ENCODE data around the gene ZBTB40.

Gene ZBTB40

DNA sequence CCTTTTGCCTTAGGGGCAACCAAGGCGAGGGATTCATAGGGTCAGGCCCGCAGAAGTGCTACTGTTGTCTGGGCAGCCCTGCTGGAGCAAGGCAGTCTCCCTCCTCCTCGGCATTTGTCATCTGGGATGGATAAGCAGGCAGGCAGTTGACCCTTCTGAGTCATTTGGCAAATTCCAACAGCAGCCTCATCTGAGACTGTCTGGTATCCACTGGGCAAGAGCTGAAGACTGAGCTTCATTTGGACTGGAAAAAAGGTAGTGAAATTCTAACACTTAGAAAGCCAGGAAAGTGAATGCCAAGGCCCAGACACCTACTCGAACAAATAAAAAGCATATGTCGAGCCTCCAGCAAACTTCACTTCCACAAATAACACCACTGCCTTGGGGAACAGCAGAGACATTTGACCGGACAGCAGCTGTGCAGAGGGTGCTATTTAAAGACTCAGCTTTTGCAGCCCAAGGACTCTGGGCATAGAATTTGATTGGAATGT lies 4.0 kb upstream of the ZBTB40 start:
- Histone ChIP-seq H3K4me3 (ENCODE audit: low read length, poor library complexity, severe bottlenecking) (no peak overlapping the region), H4K20me1 (ENCODE audit: insufficient read depth, low read length, poor library complexity, severe bottlenecking) (no peaks in the 10 kb centered on the region), H3K4me2 (ENCODE audit: low read depth, low read length, poor library complexity, severe bottlenecking) (no peak overlapping the region), H3F3A (ENCODE audit: low read depth) (no peaks in the 10 kb centered on the region), H3K4me1 (ENCODE audit: insufficient read depth, low read length, poor library complexity, severe bottlenecking) (peaks cover under 1% of the 10 kb centered on the region), H3K79me2 (ENCODE audit: insufficient read depth, low read length) (peaks cover 6% of the 10 kb centered on the region; the same call in 1 of the 2 replicates), H3K9ac (ENCODE audit: low read depth, low read length, poor library complexity, severe bottlenecking) (no peak overlapping the region), H3K9me3 (ENCODE audit: insufficient read depth, low read depth, low read length) (no peaks in the 10 kb centered on the region), H3K27me3 (ENCODE audit: insufficient read depth, low read length, poor library complexity, severe bottlenecking) (peaks cover 36% of the 10 kb centered on the region), H2AFZ (ENCODE audit: low read length) (no peak overlapping the region), H3K36me3 (ENCODE audit: insufficient read depth, low read length) (no peaks in the 10 kb centered on the region), H3K9me2 (replicated peaks; ENCODE audit: low read depth, low read length) (no peaks in the 10 kb centered on the region)
- TF ChIP-seq CTCF (conservative IDR thresholded peaks at IDR 0.05; ENCODE audit: low read length) (no peak), EZH2phosphoT487 (IDR thresholded peaks at IDR 0.05; ENCODE audit: borderline replicate concordance) (no peak)

DNA sequence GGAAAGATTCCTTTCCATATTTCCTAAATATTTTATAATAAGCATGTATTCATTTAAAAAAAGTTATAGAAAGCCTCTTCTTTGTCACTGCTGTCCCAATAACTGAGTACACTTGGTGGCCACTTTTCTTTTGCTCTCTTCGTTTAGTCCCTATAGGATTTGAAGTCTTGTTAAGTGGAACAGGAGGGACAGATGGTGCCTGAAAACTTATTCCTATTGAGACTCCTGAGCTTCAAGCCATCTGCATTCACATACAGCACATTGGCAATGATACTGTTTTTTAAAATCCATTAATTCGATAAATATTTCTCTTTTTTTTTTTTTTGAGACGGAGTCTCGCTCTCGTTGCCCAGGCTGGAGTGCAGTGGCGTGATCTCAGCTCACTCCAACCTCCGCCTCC lies 2.0 kb upstream of the ZBTB40 start:
- no peaks in the 10 kb centered on the region for H3K9me3 ChIP-seq (ENCODE audit: insufficient read depth, low read depth, low read length)
- no peak overlapping the region for H2AFZ ChIP-seq (ENCODE audit: low read length)
- H3K27me3 ChIP-seq (ENCODE audit: insufficient read depth, low read length, poor library complexity, severe bottlenecking), result peaks cover 36% of the 10 kb centered on the region
- no peak overlapping the region for H3K4me3 ChIP-seq (ENCODE audit: low read length, poor library complexity, severe bottlenecking)
- peaks cover 17% of the 10 kb centered on the region for H3K4me1 ChIP-seq (ENCODE audit: insufficient read depth, low read length, poor library complexity, severe bottlenecking)
- H3K4me2 ChIP-seq (ENCODE audit: low read depth, low read length, poor library complexity, severe bottlenecking), result no peak overlapping the region
- no peaks in the 10 kb centered on the region for H3F3A ChIP-seq (ENCODE audit: low read depth)
- H4K20me1 ChIP-seq (ENCODE audit: insufficient read depth, low read length, poor library complexity, severe bottlenecking), result no peaks in the 10 kb centered on the region
- no peak for TF ChIP-seq EZH2phosphoT487 (IDR thresholded peaks at IDR 0.05; ENCODE audit: borderline replicate concordance)
- no peak for TF ChIP-seq CTCF (conservative IDR thresholded peaks at IDR 0.05; ENCODE audit: low read length)
- H3K36me3 ChIP-seq (ENCODE audit: insufficient read depth, low read length), result no peaks in the 10 kb centered on the region
- H3K9ac ChIP-seq (ENCODE audit: low read depth, low read length, poor library complexity, severe bottlenecking), result no peak overlapping the region
- no peaks in the 10 kb centered on the region for H3K9me2 ChIP-seq (replicated peaks; ENCODE audit: low read depth, low read length)
- peaks cover 19% of the 10 kb centered on the region for H3K79me2 ChIP-seq (ENCODE audit: insufficient read depth, low read length)

DNA sequence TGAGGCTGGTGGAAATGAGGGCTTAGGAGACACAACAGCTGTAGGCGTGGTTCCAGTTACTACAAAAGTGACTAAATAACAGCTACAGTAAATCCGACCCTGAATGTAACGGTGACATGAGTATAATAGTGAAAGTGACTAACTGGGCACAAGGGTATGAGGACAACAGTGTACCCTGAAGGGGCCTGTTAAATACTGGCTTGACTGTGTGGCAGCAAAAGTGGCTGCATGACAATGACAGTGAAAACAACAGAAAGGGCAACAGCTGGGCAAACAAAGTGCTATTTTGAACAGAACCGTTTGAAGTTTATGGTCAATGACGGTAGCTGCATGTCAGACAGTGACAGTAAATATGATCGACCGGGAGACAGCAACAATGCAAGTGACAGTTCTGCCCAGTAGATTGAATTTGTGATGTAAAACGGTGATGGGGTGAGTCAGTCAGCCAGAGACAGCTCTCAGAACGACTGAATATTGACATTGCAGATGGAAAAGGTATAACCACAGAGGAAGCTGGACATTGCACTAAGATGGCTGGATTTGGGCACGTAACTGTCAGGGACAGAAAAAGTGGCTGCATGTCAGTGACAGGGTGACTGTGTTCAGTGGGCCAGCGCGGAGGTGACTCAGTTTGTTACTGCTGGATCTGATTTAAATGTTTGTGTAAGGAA lies 1.2 kb upstream of the ZBTB40 start:
- Histone ChIP-seq H3F3A (ENCODE audit: low read depth) (no peaks in the 10 kb centered on the region), H3K4me3 (ENCODE audit: low read length, poor library complexity, severe bottlenecking) (no peak overlapping the region), H3K36me3 (ENCODE audit: insufficient read depth, low read length) (no peaks in the 10 kb centered on the region), H3K4me2 (ENCODE audit: low read depth, low read length, poor library complexity, severe bottlenecking) (no peak overlapping the region), H3K79me2 (ENCODE audit: insufficient read depth, low read length) (peaks cover 21% of the 10 kb centered on the region), H3K9me3 (ENCODE audit: insufficient read depth, low read depth, low read length) (no peaks in the 10 kb centered on the region), H2AFZ (ENCODE audit: low read length) (no peak overlapping the region; the same call in 1 of the 2 replicates), H3K4me1 (ENCODE audit: insufficient read depth, low read length, poor library complexity, severe bottlenecking) (peaks cover 25% of the 10 kb centered on the region), H3K27me3 (ENCODE audit: insufficient read depth, low read length, poor library complexity, severe bottlenecking) (peaks cover 36% of the 10 kb centered on the region), H3K9me2 (replicated peaks; ENCODE audit: low read depth, low read length) (no peaks in the 10 kb centered on the region), H4K20me1 (ENCODE audit: insufficient read depth, low read length, poor library complexity, severe bottlenecking) (no peaks in the 10 kb centered on the region), H3K9ac (ENCODE audit: low read depth, low read length, poor library complexity, severe bottlenecking) (no peak overlapping the region)
- no peak for TF ChIP-seq CTCF (conservative IDR thresholded peaks at IDR 0.05; ENCODE audit: low read length)
- no peak for TF ChIP-seq EZH2phosphoT487 (IDR thresholded peaks at IDR 0.05; ENCODE audit: borderline replicate concordance)
